ENCODE data around the gene HLA-DOA. TPM values are rescaled to one million over a fixed set of nuclear protein-coding genes. Genes with fewer than 3 reads are reported as not detected.

The HLA-DOA gene
- polyA plus RNA-seq, 1 donor (not counting 4 experiments of a cell fraction or from before 2014, with no cell fraction given): not detected

- peaks cover 20% of the 10 kb centered on the region for H3K79me2 ChIP-seq (ENCODE audit: control insufficient read depth, insufficient read depth, low read length)
- no peaks in the 10 kb centered on the region for H3K9me3 ChIP-seq (ENCODE audit: control insufficient read depth, low read depth, low read length)
- H3K9ac ChIP-seq (ENCODE audit: control insufficient read depth, extremely low read depth, insufficient read depth, low read length): no peak overlapping the region
- FAIRE-seq (no peak), DNase-seq (ENCODE audit: low read depth, low spot score) (no peak)
- TF ChIP-seq EZH2 (IDR thresholded peaks at IDR 0.05; ENCODE audit: low read length) (no peak), CTCF (optimal IDR thresholded peaks at IDR 0.05 in 1 of 3, IDR thresholded peaks at IDR 0.05 in 1 of 3, conservative IDR thresholded peaks at IDR 0.05 in 1 of 3; ENCODE audit: extremely low read depth in 1 of 3, insufficient read depth in 2 of 3, low read length in 3 of 3) (no peak)
- no peaks in the 10 kb centered on the region for H3K27me3 ChIP-seq (ENCODE audit: control insufficient read depth, extremely low read depth, insufficient read depth, low read length)
- peaks cover 3% of the 10 kb centered on the region for H3K9me1 ChIP-seq (ENCODE audit: control insufficient read depth, extremely low read depth, insufficient read depth, low read length)
- H3K4me3 ChIP-seq (ENCODE audit: control insufficient read depth in 2 of 3, extremely low read depth in 1 of 3, insufficient read depth in 2 of 3, low read depth in 1 of 3, low read length in 3 of 3): no peak overlapping the region
- dilution Hi-C loops (cut with MboI; ENCODE audit: extremely low pct_ligation_motif_present, low sequenced_read_pairs): no loop called here
- peaks cover 3% of the 10 kb centered on the region for H3K4me1 ChIP-seq (ENCODE audit: control insufficient read depth, extremely low read depth, insufficient read depth, low read length)
- peaks cover 31 to 40% of the 10 kb centered on the region in 2 experiments for H3K36me3 ChIP-seq (ENCODE audit: control insufficient read depth in 2 of 2, extremely low read depth in 1 of 2, insufficient read depth in 2 of 2, low read length in 2 of 2)
- H3K27ac ChIP-seq (ENCODE audit: control insufficient read depth, insufficient read depth, low read length): no peak overlapping the region
- no peak overlapping the region for H3K4me2 ChIP-seq (ENCODE audit: control insufficient read depth, extremely low read depth, insufficient read depth, low read depth, low read length)
- H2AFZ ChIP-seq (ENCODE audit: control insufficient read depth, low read length): no peak overlapping the region
- H4K20me1 ChIP-seq (ENCODE audit: control insufficient read depth, extremely low read depth, insufficient read depth, low read length): peaks cover 41% of the 10 kb centered on the region
These were observed 27.2 kb downstream of the HLA-DOA start for GRCh38 chr6:32982084-32982701.

GRCh38 chr6:32980488-32981038 is 28.8 kb downstream of the HLA-DOA start:
- no peak for DNase-seq (ENCODE audit: low read depth, low spot score)
- peaks cover 15% of the 10 kb centered on the region for H3K4me1 ChIP-seq (ENCODE audit: control insufficient read depth, extremely low read depth, insufficient read depth, low read length)
- H3K9ac ChIP-seq (ENCODE audit: control insufficient read depth, extremely low read depth, insufficient read depth, low read length): no peak overlapping the region
- no peak overlapping the region for H2AFZ ChIP-seq (ENCODE audit: control insufficient read depth, low read length)
- H3K4me2 ChIP-seq (ENCODE audit: control insufficient read depth, extremely low read depth, insufficient read depth, low read depth, low read length): no peak overlapping the region
- no peak overlapping the region for H3K27ac ChIP-seq (ENCODE audit: control insufficient read depth, insufficient read depth, low read length)
- peaks cover 58% of the 10 kb centered on the region for H4K20me1 ChIP-seq (ENCODE audit: control insufficient read depth, extremely low read depth, insufficient read depth, low read length)
- no peaks in the 10 kb centered on the region for H3K9me3 ChIP-seq (ENCODE audit: control insufficient read depth, low read depth, low read length)
- H3K27me3 ChIP-seq (ENCODE audit: control insufficient read depth, extremely low read depth, insufficient read depth, low read length): no peaks in the 10 kb centered on the region
- no peak overlapping the region for H3K4me3 ChIP-seq (ENCODE audit: control insufficient read depth in 2 of 3, extremely low read depth in 1 of 3, insufficient read depth in 2 of 3, low read depth in 1 of 3, low read length in 3 of 3)
- dilution Hi-C loops (cut with MboI; ENCODE audit: extremely low pct_ligation_motif_present, low sequenced_read_pairs): no loop called here
- peaks cover 36% of the 10 kb centered on the region for H3K79me2 ChIP-seq (ENCODE audit: control insufficient read depth, insufficient read depth, low read length)
- TF ChIP-seq CTCF (optimal IDR thresholded peaks at IDR 0.05 in 1 of 3, IDR thresholded peaks at IDR 0.05 in 1 of 3, conservative IDR thresholded peaks at IDR 0.05 in 1 of 3; ENCODE audit: extremely low read depth in 1 of 3, insufficient read depth in 2 of 3, low read length in 3 of 3): no peak
- peaks cover 10% of the 10 kb centered on the region for H3K9me1 ChIP-seq (ENCODE audit: control insufficient read depth, extremely low read depth, insufficient read depth, low read length)
- peaks cover 45 to 56% of the 10 kb centered on the region in 2 experiments for H3K36me3 ChIP-seq (ENCODE audit: control insufficient read depth in 2 of 2, extremely low read depth in 1 of 2, insufficient read depth in 2 of 2, low read length in 2 of 2)
- no peak for FAIRE-seq

Measured in keratinocyte (primary cell).